HG02610 (cell line): ENCODE results near the gene NPIPB8.
A peak's percentile ranks its signal among the peaks of the same experiment; 100 is the strongest.
"Not testable (repeated sequence)": the region's sequence is repeated elsewhere in the genome, so short reads cannot be mapped to it uniquely, and the experiment has no call there.

ENCODE experiments used
- ATAC-seq: cut with Tn5 transposase; IDR thresholded peaks from one replicate; pipeline ENCODE4 v1.9.1; 2021; ENCODE audit warnings: mild to moderate bottlenecking, moderate library complexity; ENCODE audit not compliant: unreplicated experiment

NPIPB8 gene

DNA sequence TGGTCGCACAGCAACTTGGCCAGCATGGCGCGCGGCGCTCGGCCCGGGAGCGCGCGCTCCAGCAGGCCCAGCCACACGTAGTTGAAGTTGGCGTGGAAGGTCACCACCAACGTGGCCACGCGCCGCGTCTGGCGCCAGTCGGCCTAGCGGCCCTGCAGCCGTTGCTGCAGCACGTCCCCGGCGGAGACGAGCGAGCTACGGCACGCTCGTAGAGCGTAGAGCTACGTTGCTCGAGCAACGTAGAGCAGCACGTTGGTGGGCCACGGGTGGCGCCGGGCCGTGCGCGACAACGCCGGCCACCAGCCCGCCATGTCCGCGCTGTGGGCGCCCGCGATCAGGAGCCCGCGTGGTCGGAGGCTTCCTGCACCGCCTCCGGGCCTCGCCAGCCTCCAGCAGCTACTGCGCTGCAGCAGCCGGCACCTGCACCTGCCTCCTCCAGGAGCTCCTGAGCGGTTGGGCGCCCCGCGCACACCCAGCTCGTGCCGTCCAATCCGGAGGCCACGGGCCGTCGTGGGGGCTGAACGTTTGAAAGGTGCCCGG lies 14.6 kb upstream of the NPIPB8 start:
- no peak for ATAC-seq

GRCh38 chr16:28630905-28631304 lies 7.0 kb upstream of the NPIPB8 start:
- not testable (repeated sequence) for ATAC-seq

DNA sequence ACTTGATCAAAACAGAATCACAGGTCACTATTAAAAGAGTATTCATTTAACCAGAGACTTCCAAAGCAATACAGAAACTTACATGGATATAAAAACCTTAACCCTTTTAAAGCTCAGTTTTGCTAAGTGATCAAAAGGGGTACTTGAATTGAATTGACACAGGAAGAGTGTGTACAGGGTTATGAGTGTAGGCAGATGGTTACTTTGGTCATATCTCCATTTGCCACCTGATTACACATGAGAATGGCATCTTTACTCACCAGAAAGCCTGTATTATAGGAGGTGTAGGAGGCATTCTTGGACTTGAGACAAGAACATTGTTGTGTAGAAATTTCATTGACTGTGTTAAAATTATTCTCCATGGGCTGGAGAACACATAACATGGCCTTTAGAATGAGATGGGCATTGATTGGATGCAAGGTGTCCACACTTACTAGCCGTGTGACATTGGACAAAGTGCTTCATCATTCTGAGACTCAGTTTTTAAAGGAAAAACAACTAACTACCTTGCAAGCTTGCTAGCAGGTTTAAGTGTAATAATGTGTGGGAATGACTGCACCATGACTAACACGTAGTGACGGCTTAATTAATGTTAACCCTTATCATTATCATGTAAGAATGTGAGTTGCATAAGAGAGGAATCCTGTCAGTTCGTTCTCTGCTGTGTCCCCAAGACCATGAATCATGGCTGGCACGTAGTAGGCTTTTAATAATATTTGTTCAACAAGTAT lies 1.6 kb upstream of the NPIPB8 start:
- ATAC-seq: not testable (repeated sequence)

DNA sequence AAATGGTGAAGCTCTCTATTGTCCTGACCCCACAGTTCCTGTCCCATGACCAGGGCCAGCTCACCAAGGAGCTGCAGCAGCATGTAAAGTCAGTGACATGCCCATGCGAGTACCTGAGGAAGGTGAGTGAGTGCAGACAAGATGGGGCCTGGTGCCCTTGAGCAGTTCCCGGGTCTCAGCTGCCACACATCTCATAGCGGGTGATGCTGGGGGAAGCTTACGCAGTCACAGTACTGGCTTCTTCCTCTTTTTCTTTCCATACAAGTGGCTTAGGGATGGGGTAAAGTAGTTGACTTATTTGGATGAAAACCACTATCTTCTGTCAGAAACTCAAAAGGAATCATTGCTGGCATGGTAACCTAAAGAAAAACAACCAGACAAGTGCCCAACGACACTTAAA lies 494 bp downstream of the NPIPB8 start:
- ATAC-seq: not testable (repeated sequence)

GRCh38 chr16:28639959-28640358 lies 2.1 kb downstream of the NPIPB8 start:
- not testable (repeated sequence) for ATAC-seq

DNA sequence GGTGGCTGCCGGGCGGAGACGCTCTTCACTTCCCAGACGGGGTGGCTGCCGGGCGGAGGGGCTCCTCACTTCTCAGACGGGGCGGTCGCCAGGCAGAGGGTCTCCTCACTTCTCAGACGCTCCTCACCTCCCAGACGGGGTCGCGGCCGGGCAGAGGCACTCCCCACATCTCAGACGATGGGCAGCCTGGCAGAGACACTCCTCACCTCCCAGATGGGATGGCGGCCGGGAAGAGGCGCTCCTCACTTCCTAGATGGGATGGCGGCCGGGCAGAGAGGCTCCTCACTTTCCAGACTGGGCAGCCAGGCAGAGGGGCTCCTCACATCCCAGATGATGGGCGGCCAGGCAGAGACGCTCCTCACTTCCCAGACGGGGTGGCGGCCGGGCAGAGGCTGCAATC lies 28.4 kb downstream of the NPIPB8 start:
- ATAC-seq: not testable (repeated sequence)

DNA sequence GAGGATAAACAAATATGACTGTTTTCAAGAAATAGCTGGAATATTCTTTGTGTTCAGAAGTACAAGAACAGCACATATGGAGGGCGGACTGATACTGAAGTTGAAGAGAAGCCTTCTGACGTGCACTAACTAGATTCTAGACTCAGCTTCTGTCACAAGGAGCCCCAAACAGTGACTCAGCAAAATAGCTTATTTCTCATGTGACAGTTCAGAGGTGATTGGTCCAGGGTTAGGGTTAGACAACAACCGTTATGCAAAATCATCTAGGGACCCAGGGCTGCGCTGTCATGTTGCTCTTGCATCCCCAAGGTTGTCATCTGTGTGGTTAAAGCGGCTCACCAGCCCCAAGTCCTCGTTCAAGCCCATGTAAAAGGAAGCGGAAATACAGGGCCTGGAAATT lies 29.6 kb downstream of the NPIPB8 start:
- ATAC-seq: not testable (repeated sequence)

GRCh38 chr16:28668199-28668598 lies 30.3 kb downstream of the NPIPB8 start:
- ATAC-seq: not testable (repeated sequence)

DNA sequence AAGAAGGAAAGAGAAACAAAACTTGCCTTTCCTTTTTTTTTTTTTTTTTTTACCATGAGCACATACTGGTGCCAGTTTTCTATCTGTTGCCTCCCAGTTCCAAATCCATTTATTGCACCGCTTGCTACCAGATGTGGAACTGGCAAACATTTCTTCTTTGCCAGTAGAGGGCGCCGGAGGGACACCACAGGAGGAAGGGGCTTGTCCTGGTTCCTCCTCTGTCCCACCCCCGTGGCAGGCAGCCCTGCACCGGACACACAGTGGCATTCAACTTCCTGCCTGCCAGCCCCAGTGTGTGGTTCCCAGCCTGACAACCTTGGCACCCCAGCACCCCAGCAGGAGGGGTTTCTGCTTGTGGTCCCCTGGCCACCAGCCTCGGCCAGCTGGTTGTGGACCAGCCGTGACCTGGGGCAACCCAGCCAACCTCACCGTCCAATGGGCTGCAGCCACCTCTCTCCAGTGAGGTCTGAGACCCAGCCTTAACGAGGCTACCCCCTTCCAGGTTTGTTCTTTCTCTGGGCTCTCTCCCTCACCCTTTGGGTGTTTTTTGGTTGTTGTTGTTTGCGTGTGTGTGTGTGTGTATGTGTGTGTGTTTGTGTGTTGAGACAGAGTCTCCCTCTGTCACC lies 50.6 kb downstream of the NPIPB8 start:
- ATAC-seq: peak; percentile 59

DNA sequence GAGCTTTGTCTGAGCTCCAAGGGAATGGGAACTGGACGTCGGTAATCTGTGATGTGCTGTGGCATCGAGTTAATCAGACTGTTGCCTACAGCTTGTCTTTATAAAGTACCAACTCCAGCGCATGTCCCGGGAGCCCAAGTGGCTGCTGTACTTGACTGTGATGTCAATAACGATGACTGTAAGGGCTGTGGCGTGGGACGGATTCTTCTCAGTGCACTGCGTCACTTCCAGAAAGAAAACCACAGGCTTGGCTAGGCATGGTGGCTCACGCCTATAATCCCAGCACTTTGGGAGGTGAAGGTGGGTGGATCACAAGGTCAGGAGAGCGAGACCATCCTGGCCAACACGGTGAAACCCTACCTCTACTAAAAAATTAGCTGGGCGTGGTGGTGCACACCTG lies 51.6 kb downstream of the NPIPB8 start:
- not testable (repeated sequence) for ATAC-seq

DNA sequence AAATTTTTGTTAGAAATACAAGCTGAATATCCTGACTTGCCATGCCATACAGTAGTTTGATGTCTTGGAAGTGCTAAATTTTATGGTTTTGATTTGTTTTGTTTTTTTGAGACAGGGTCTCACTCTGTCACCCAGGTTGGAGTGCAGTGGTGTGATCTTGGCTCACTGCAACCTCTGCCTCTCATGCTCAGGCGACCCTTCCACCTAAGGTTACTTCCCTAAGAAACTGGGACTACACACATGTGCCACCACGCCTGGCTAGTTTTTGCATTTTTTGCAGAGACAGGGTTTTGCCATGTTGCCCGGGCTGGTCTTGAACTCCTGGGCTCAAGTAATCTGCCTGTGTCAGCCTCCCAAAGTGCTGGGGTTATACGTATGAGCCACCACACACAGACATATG lies 53.9 kb downstream of the NPIPB8 start:
- not testable (repeated sequence) for ATAC-seq

GRCh38 chr16:28693257-28693950 lies 55.5 kb downstream of the NPIPB8 start:
- ATAC-seq: not testable (repeated sequence)

GRCh38 chr16:28699792-28700191 lies 61.9 kb downstream of the NPIPB8 start:
- ATAC-seq: not testable (repeated sequence)

GRCh38 chr16:28700349-28700748 lies 62.5 kb downstream of the NPIPB8 start:
- ATAC-seq: not testable (repeated sequence)

GRCh38 chr16:28701384-28701783 lies 63.5 kb downstream of the NPIPB8 start:
- ATAC-seq: not testable (repeated sequence)

GRCh38 chr16:28704246-28704645 lies 66.4 kb downstream of the NPIPB8 start:
- not testable (repeated sequence) for ATAC-seq
